ENCODE data around the gene KRTAP20-2. TPM values are rescaled to one million over a fixed set of nuclear protein-coding genes. Genes with fewer than 3 reads are reported as not detected.

Gene KRTAP20-2
- total and polyA plus RNA-seq, 7 experiments from 2014 or later: not detected

GRCh38 chr21:30672985-30673650 lies 38.1 kb downstream of the KRTAP20-2 start:
- no peak overlapping the region for H3K4me3 Mint-ChIP-seq
- ChIA-PET POLR2A (no interaction called here), CTCF (no interaction called here)
- Histone ChIP-seq H3K4me3 (ENCODE audit: low read length) (no peak overlapping the region), H3K36me3 (ENCODE audit: control insufficient read depth in 2 of 3, insufficient read depth in 3 of 3, low read length in 3 of 3) (no peaks in the 10 kb centered on the region), H3K27ac (ENCODE audit: low read depth, low read length) (no peak overlapping the region), H3K9me3 (ENCODE audit: control insufficient read depth in 2 of 3, low read length in 3 of 3) (no peaks in the 10 kb centered on the region), H3K4me1 (ENCODE audit: control insufficient read depth in 2 of 2, insufficient read depth in 2 of 2, low read length in 2 of 2) (no peaks in the 10 kb centered on the region), H3K27me3 (ENCODE audit: control insufficient read depth in 2 of 2, insufficient read depth in 2 of 2, low read length in 2 of 2) (no peaks in the 10 kb centered on the region)
- intact Hi-C loops (cut with micrococcal nuclease): no loop called here
- H3K27me3 Mint-ChIP-seq: peaks cover 3 to 34% (median 14%) of the 10 kb centered on the region in 5 donors
- peaks cover 4 to 17% (median 6%) of the 10 kb centered on the region in 11 donors for H3K9me3 Mint-ChIP-seq
- DNase-seq: no peak
- H3K36me3 Mint-ChIP-seq: peaks cover 0 to 3% (median 0%) of the 10 kb centered on the region in 5 donors
- ATAC-seq: no peak
- H3K27ac Mint-ChIP-seq: no peak overlapping the region
- H3K4me1 Mint-ChIP-seq: no peaks in the 10 kb centered on the region

DNA sequence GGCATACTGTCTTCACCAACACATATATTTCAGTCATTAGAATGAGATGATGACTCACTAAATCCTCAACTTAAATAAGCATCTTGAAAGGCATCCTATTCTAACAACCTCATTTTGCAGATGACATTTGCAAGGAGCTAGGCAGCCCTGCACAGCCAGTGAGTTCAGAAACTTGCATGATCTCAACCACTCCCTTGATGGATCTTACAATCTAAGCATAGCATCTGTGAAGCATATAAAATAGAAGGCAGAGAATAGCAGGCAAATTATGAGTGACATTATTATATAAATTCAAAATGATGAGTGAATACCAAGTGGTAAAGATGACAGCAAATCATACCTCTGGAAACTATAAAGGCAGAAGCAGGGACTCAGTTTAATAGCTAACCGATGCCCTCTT lies 39.3 kb downstream of the KRTAP20-2 start:
- no peaks in the 10 kb centered on the region for H3K27me3 ChIP-seq (ENCODE audit: control insufficient read depth in 2 of 2, insufficient read depth in 2 of 2, low read length in 2 of 2)
- H3K4me3 ChIP-seq (ENCODE audit: low read length): no peak overlapping the region
- no peak overlapping the region for H3K27ac Mint-ChIP-seq
- H3K9me3 Mint-ChIP-seq: peaks cover 0 to 14% (median 6%) of the 10 kb centered on the region in 11 donors
- ChIA-PET CTCF (no interaction called here), POLR2A (no interaction called here)
- no peak overlapping the region for H3K4me3 Mint-ChIP-seq
- intact Hi-C loops (cut with micrococcal nuclease): no loop called here
- ATAC-seq (no peak), DNase-seq (no peak)
- H3K9me3 ChIP-seq (ENCODE audit: control insufficient read depth in 2 of 3, low read length in 3 of 3): no peaks in the 10 kb centered on the region
- H3K4me1 Mint-ChIP-seq: no peaks in the 10 kb centered on the region
- H3K27ac ChIP-seq (ENCODE audit: low read depth, low read length): no peak overlapping the region
- no peaks in the 10 kb centered on the region for H3K36me3 ChIP-seq (ENCODE audit: control insufficient read depth in 2 of 3, insufficient read depth in 3 of 3, low read length in 3 of 3)
- no peaks in the 10 kb centered on the region for H3K4me1 ChIP-seq (ENCODE audit: control insufficient read depth in 2 of 2, insufficient read depth in 2 of 2, low read length in 2 of 2)
- peaks cover 0 to 34% (median 14%) of the 10 kb centered on the region in 5 donors for H3K27me3 Mint-ChIP-seq
- peaks cover 0 to 3% (median 0%) of the 10 kb centered on the region in 5 donors for H3K36me3 Mint-ChIP-seq

- CTCF ChIA-PET: no interaction called here
- peaks cover 0 to 6% (median 2%) of the 10 kb centered on the region in 11 donors for H3K9me3 Mint-ChIP-seq
- H3K27me3 ChIP-seq (ENCODE audit: control insufficient read depth in 2 of 2, insufficient read depth in 2 of 2, low read length in 2 of 2): no peaks in the 10 kb centered on the region
- no peak for ATAC-seq
- H3K27ac ChIP-seq (ENCODE audit: low read depth, low read length): no peak overlapping the region
- no peaks in the 10 kb centered on the region for H3K4me1 ChIP-seq (ENCODE audit: control insufficient read depth in 2 of 2, insufficient read depth in 2 of 2, low read length in 2 of 2)
- intact Hi-C loops (cut with micrococcal nuclease): no loop called here
- DNase-seq: no peak
- H3K9me3 ChIP-seq (ENCODE audit: control insufficient read depth in 2 of 3, low read length in 3 of 3): no peaks in the 10 kb centered on the region
- peaks cover 0 to 20% (median 8%) of the 10 kb centered on the region in 5 donors for H3K27me3 Mint-ChIP-seq
- no peak overlapping the region for H3K4me3 ChIP-seq (ENCODE audit: low read length)
- no peaks in the 10 kb centered on the region for H3K36me3 ChIP-seq (ENCODE audit: control insufficient read depth in 2 of 3, insufficient read depth in 3 of 3, low read length in 3 of 3)
- no peaks in the 10 kb centered on the region for H3K4me1 Mint-ChIP-seq
- H3K4me3 Mint-ChIP-seq: no peak overlapping the region
- H3K27ac Mint-ChIP-seq: no peak overlapping the region
- H3K36me3 Mint-ChIP-seq: no peaks in the 10 kb centered on the region
- POLR2A ChIA-PET: no interaction called here
Measured at GRCh38 chr21:30676737-30677136, 41.7 kb downstream of the KRTAP20-2 start.

- ATAC-seq (no peak), DNase-seq (no peak)
- intact Hi-C loops (cut with micrococcal nuclease): no loop called here
- Histone ChIP-seq H3K9me3 (ENCODE audit: control insufficient read depth in 2 of 3, low read length in 3 of 3) (no peaks in the 10 kb centered on the region), H3K4me1 (ENCODE audit: control insufficient read depth in 2 of 2, insufficient read depth in 2 of 2, low read length in 2 of 2) (no peaks in the 10 kb centered on the region), H3K4me3 (ENCODE audit: low read length) (no peak overlapping the region), H3K27me3 (ENCODE audit: control insufficient read depth in 2 of 2, insufficient read depth in 2 of 2, low read length in 2 of 2) (no peaks in the 10 kb centered on the region), H3K27ac (ENCODE audit: low read depth, low read length) (no peak overlapping the region), H3K36me3 (ENCODE audit: control insufficient read depth in 2 of 3, insufficient read depth in 3 of 3, low read length in 3 of 3) (no peaks in the 10 kb centered on the region)
- Mint-ChIP-seq H3K27me3 (peaks cover 0 to 10% (median 7%) of the 10 kb centered on the region in 5 donors), H3K9me3 (peaks cover 0 to 7% (median 0%) of the 10 kb centered on the region in 11 donors), H3K36me3 (no peaks in the 10 kb centered on the region), H3K27ac (no peak overlapping the region), H3K4me1 (no peaks in the 10 kb centered on the region), H3K4me3 (no peak overlapping the region)
- CTCF ChIA-PET: no interaction called here
- POLR2A ChIA-PET: no interaction called here
Measured at GRCh38 chr21:30680586-30680985, 45.6 kb downstream of the KRTAP20-2 start.

- Mint-ChIP-seq H3K4me3 (no peak overlapping the region), H3K27ac (no peak overlapping the region), H3K4me1 (no peaks in the 10 kb centered on the region), H3K9me3 (peaks cover 0 to 9% (median 0%) of the 10 kb centered on the region in 11 donors), H3K36me3 (no peaks in the 10 kb centered on the region), H3K27me3 (peaks cover 0 to 10% (median 0%) of the 10 kb centered on the region in 5 donors)
- H3K27ac ChIP-seq (ENCODE audit: low read depth, low read length): no peak overlapping the region
- no peak for DNase-seq
- H3K36me3 ChIP-seq (ENCODE audit: control insufficient read depth in 2 of 3, insufficient read depth in 3 of 3, low read length in 3 of 3): no peaks in the 10 kb centered on the region
- intact Hi-C loops (cut with micrococcal nuclease): no loop called here
- no peaks in the 10 kb centered on the region for H3K4me1 ChIP-seq (ENCODE audit: control insufficient read depth in 2 of 2, insufficient read depth in 2 of 2, low read length in 2 of 2)
- no peaks in the 10 kb centered on the region for H3K9me3 ChIP-seq (ENCODE audit: control insufficient read depth in 2 of 3, low read length in 3 of 3)
- POLR2A ChIA-PET: no interaction called here
- H3K4me3 ChIP-seq (ENCODE audit: low read length): no peak overlapping the region
- CTCF ChIA-PET: no interaction called here
- H3K27me3 ChIP-seq (ENCODE audit: control insufficient read depth in 2 of 2, insufficient read depth in 2 of 2, low read length in 2 of 2): no peaks in the 10 kb centered on the region
- no peak for ATAC-seq
Measured at GRCh38 chr21:30684506-30684905, 49.5 kb downstream of the KRTAP20-2 start.

Other genes with a start within 250 kb of the KRTAP20-2 start
- gene KRTAP13-1, start 239.2 kb upstream of the KRTAP20-2 start, total RNA-seq: not detected
- gene KRTAP13-1, start 239.2 kb upstream of the KRTAP20-2 start, polyA plus RNA-seq: not detected
- gene KRTAP13-3, start 209.3 kb upstream of the KRTAP20-2 start, total RNA-seq: not detected
- gene KRTAP13-3, start 209.3 kb upstream of the KRTAP20-2 start, polyA plus RNA-seq: not detected
- gene KRTAP13-4, start 205.0 kb upstream of the KRTAP20-2 start, total RNA-seq: not detected
- gene KRTAP13-4, start 205.0 kb upstream of the KRTAP20-2 start, polyA plus RNA-seq: not detected
- gene KRTAP15-1, start 194.9 kb upstream of the KRTAP20-2 start, total RNA-seq: not detected
- not detected for gene KRTAP15-1, start 194.9 kb upstream of the KRTAP20-2 start, polyA plus RNA-seq
- not detected for gene KRTAP19-1, start 154.8 kb upstream of the KRTAP20-2 start, total RNA-seq
- not detected for gene KRTAP19-1, start 154.8 kb upstream of the KRTAP20-2 start, polyA plus RNA-seq
- not detected for gene KRTAP19-2, start 147.8 kb upstream of the KRTAP20-2 start, total RNA-seq
- not detected for gene KRTAP19-2, start 147.8 kb upstream of the KRTAP20-2 start, polyA plus RNA-seq
- gene KRTAP19-3, start 143.2 kb upstream of the KRTAP20-2 start, total RNA-seq: not detected
- not detected for gene KRTAP19-3, start 143.2 kb upstream of the KRTAP20-2 start, polyA plus RNA-seq
- gene KRTAP19-4, start 138.0 kb upstream of the KRTAP20-2 start, total RNA-seq: not detected
- not detected for gene KRTAP19-4, start 138.0 kb upstream of the KRTAP20-2 start, polyA plus RNA-seq
- gene KRTAP19-5, start 133.1 kb upstream of the KRTAP20-2 start, total RNA-seq: not detected
- not detected for gene KRTAP19-5, start 133.1 kb upstream of the KRTAP20-2 start, polyA plus RNA-seq
- not detected for gene KRTAP19-6, start 93.3 kb upstream of the KRTAP20-2 start, total RNA-seq
- not detected for gene KRTAP19-6, start 93.3 kb upstream of the KRTAP20-2 start, polyA plus RNA-seq
- not detected for gene KRTAP19-7, start 73.9 kb upstream of the KRTAP20-2 start, total RNA-seq
- not detected for gene KRTAP19-7, start 73.9 kb upstream of the KRTAP20-2 start, polyA plus RNA-seq
- gene KRTAP22-2, start 44.8 kb upstream of the KRTAP20-2 start, total RNA-seq: not detected
- not detected for gene KRTAP22-2, start 44.8 kb upstream of the KRTAP20-2 start, polyA plus RNA-seq
- not detected for gene KRTAP6-3, start 42.8 kb upstream of the KRTAP20-2 start, total RNA-seq
- not detected for gene KRTAP6-3, start 42.8 kb upstream of the KRTAP20-2 start, polyA plus RNA-seq
- not detected for gene KRTAP6-2, start 36.3 kb upstream of the KRTAP20-2 start, total RNA-seq
- not detected for gene KRTAP6-2, start 36.3 kb upstream of the KRTAP20-2 start, polyA plus RNA-seq
- gene KRTAP22-1, start 34.1 kb upstream of the KRTAP20-2 start, total RNA-seq: not detected
- not detected for gene KRTAP22-1, start 34.1 kb upstream of the KRTAP20-2 start, polyA plus RNA-seq
- not detected for gene KRTAP6-1, start 21.3 kb upstream of the KRTAP20-2 start, total RNA-seq
- not detected for gene KRTAP6-1, start 21.3 kb upstream of the KRTAP20-2 start, polyA plus RNA-seq
- gene KRTAP20-1, start 18.8 kb upstream of the KRTAP20-2 start, total RNA-seq: not detected
- not detected for gene KRTAP20-1, start 18.8 kb upstream of the KRTAP20-2 start, polyA plus RNA-seq
- not detected for gene KRTAP20-4, start 14.6 kb upstream of the KRTAP20-2 start, total RNA-seq
- not detected for gene KRTAP20-4, start 14.6 kb upstream of the KRTAP20-2 start, polyA plus RNA-seq
- not detected for gene KRTAP20-3, start 7.7 kb downstream of the KRTAP20-2 start, total RNA-seq
- not detected for gene KRTAP20-3, start 7.7 kb downstream of the KRTAP20-2 start, polyA plus RNA-seq
- not detected for gene KRTAP21-3, start 83.6 kb downstream of the KRTAP20-2 start, total RNA-seq
- gene KRTAP21-3, start 83.6 kb downstream of the KRTAP20-2 start, polyA plus RNA-seq: not detected
- gene KRTAP21-2, start 112.1 kb downstream of the KRTAP20-2 start, total RNA-seq: not detected
- gene KRTAP21-2, start 112.1 kb downstream of the KRTAP20-2 start, polyA plus RNA-seq: not detected
- not detected for gene KRTAP21-1, start 120.2 kb downstream of the KRTAP20-2 start, total RNA-seq
- gene KRTAP21-1, start 120.2 kb downstream of the KRTAP20-2 start, polyA plus RNA-seq: not detected
- not detected for gene KRTAP8-1, start 178.1 kb downstream of the KRTAP20-2 start, total RNA-seq
- not detected for gene KRTAP8-1, start 178.1 kb downstream of the KRTAP20-2 start, polyA plus RNA-seq
- not detected for gene KRTAP7-1, start 194.6 kb downstream of the KRTAP20-2 start, total RNA-seq
- gene KRTAP7-1, start 194.6 kb downstream of the KRTAP20-2 start, polyA plus RNA-seq: not detected
- gene KRTAP11-1, start 246.4 kb downstream of the KRTAP20-2 start, total RNA-seq: not detected
- not detected for gene KRTAP11-1, start 246.4 kb downstream of the KRTAP20-2 start, polyA plus RNA-seq